Measurements from ENCODE around the gene NIPAL4. TPM values are rescaled to one million over a fixed set of nuclear protein-coding genes. Genes with fewer than 3 reads are reported as not detected.

The NIPAL4 gene
- total RNA-seq, 1 experiment from 2014 or later = not detected

- H3K18ac ChIP-seq (ENCODE audit: insufficient read length, low read depth, low read length) = no peak overlapping the region
- no peak overlapping the region for H4K8ac ChIP-seq (replicated peaks; ENCODE audit: insufficient read length, low read depth, low read length)
- H3K27ac Mint-ChIP-seq = 0 out of 7 replicates have a peak overlapping the region, but pooled peaks of 1 of the 3 experiments have one; percentile 44
- H3K9me3 ChIP-seq (ENCODE audit: control insufficient read depth, low read depth, low read length) = no peaks in the 10 kb centered on the region
- H3K23me2 ChIP-seq (ENCODE audit: insufficient read length, low read depth, low read length, poor library complexity, severe bottlenecking) = no peaks in the 10 kb centered on the region
- H4K91ac ChIP-seq (ENCODE audit: insufficient read length, low read depth, low read length) = no peak overlapping the region
- H2BK12ac ChIP-seq (ENCODE audit: insufficient read length, low read depth, low read length) = no peak overlapping the region
- no peak overlapping the region for H2BK5ac ChIP-seq (ENCODE audit: insufficient read length, low read length)
- H3K4me2 ChIP-seq (ENCODE audit: insufficient read depth, insufficient read length, low read length) = no peak overlapping the region
- no peaks in the 10 kb centered on the region for H3K9me3 Mint-ChIP-seq
- H3K4me3 Mint-ChIP-seq = no peak overlapping the region
- no peak overlapping the region for H3K14ac ChIP-seq (ENCODE audit: insufficient read depth, low read length)
- H2BK20ac ChIP-seq (ENCODE audit: low read depth, low read length, poor library complexity, severe bottlenecking) = no peak overlapping the region
- H4K5ac ChIP-seq (ENCODE audit: insufficient read length, low read depth, low read length) = no peak overlapping the region
- no peak for TF ChIP-seq CTCF (conservative IDR thresholded peaks at IDR 0.05)
- no peak overlapping the region for H2AFZ ChIP-seq (ENCODE audit: low read length)
- H3K79me2 ChIP-seq (ENCODE audit: insufficient read depth, low read length) = no peaks in the 10 kb centered on the region
- H3K9ac ChIP-seq (ENCODE audit: extremely low read depth, insufficient read length, low read length) = no peak overlapping the region
- H3K4me1 ChIP-seq (ENCODE audit: insufficient read depth, low read length) = no peaks in the 10 kb centered on the region
- H3K23ac ChIP-seq (ENCODE audit: insufficient read length, low read depth, low read length) = no peak overlapping the region
- H3K36me3 Mint-ChIP-seq (ENCODE audit: insufficient read depth in 1 of 3, low read depth in 3 of 3) = peaks cover 0 to 5% (median 2%) of the 10 kb centered on the region in 3 experiments; a peak in 4 of 7 replicates
- no peak overlapping the region for H3K56ac ChIP-seq (ENCODE audit: insufficient read length, low read depth, low read length)
- H3K4me1 Mint-ChIP-seq = no peaks in the 10 kb centered on the region
- H3T11ph ChIP-seq (ENCODE audit: low read length) = no peak overlapping the region
- no peak overlapping the region for H3K4ac ChIP-seq (ENCODE audit: low read depth, low read length)
- H2BK15ac ChIP-seq (ENCODE audit: low read depth, low read length) = no peak overlapping the region
- no peak for DNase-seq
- H4K20me1 ChIP-seq (ENCODE audit: control insufficient read depth, insufficient read depth, insufficient read length) = no peaks in the 10 kb centered on the region
- H2BK120ac ChIP-seq (ENCODE audit: low read depth, low read length, poor library complexity, severe bottlenecking) = no peak overlapping the region
- H3K79me1 ChIP-seq (ENCODE audit: insufficient read depth, low read depth, low read length, poor library complexity, severe bottlenecking) = no peaks in the 10 kb centered on the region
- H3K27ac ChIP-seq (ENCODE audit: insufficient read length, low read depth, low read length) = no peak overlapping the region
- no peaks in the 10 kb centered on the region for H3K27me3 ChIP-seq (ENCODE audit: insufficient read depth, low read length)
- H3K27me3 Mint-ChIP-seq (ENCODE audit: low read depth) = no peaks in the 10 kb centered on the region
- no peak overlapping the region for H2AK5ac ChIP-seq (ENCODE audit: insufficient read length, low read length)
- WGBS (ENCODE audit: extremely low coverage, insufficient read length, low lambda C conversion rate) = no CpG with 5 or more reads among the region's 8 CpGs
Measured at GRCh38 chr5:157496864-157497263, 36.9 kb downstream of the NIPAL4 start.
